ENCODE measurements around the gene CCNY.

- no peak for TF ChIP-seq POLR2AphosphoS5 (IDR thresholded peaks at IDR 0.05; ENCODE audit: low read depth, low read length)
- TF ChIP-seq POLR2A (IDR thresholded peaks at IDR 0.05; ENCODE audit: low read depth, low read length), result no peak
- no peak for TF ChIP-seq POU2F2 (IDR thresholded peaks at IDR 0.05; ENCODE audit: low read depth, low read length)
- no peak for TF ChIP-seq SPI1 (IDR thresholded peaks at IDR 0.05; ENCODE audit: low read depth, low read length)
- no peak for TF ChIP-seq TAF1 (IDR thresholded peaks at IDR 0.05; ENCODE audit: low read depth, low read length)
Observed at GRCh38 chr10:35584946-35585345, 248.6 kb downstream of the CCNY start.

Data from GM12891 (cell line).